Measurements from ENCODE around the gene CYB5R3.

DNA sequence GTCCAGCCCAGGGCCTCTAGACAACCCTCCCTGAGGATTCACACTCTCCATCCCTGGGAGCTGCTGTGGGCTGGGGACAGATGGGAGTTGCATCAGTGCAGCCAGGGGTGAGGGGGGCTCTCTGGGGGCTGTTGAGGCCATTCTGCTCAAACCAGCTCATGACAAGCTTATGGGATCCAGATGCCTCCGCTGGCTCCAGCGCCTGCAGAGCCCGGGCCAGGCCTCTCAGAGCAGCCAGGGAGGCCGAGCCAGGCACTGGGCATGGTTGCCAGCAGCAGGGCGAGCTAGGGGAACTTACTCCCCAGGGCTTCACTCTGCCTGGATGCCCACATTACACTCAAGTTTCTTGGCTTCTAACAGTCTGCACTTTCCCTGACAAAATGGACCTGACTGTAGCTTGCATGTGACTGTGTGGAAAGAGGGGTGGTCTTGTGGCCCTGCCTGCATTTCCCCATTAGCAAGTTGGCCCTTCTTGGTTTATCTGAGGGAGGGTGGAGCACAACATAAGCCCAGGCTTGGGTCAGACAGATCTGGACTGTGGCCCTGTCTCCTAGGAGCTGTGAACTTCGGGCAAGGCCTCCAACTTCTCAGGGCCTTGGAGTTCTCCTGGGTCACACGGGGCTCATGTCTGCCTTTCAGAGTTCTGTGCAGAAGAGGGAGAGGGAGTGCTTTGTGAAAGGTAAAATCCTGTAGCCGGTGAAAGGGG lies 34.5 kb upstream of the CYB5R3 start:
- TF ChIP-seq, protein P1, sequence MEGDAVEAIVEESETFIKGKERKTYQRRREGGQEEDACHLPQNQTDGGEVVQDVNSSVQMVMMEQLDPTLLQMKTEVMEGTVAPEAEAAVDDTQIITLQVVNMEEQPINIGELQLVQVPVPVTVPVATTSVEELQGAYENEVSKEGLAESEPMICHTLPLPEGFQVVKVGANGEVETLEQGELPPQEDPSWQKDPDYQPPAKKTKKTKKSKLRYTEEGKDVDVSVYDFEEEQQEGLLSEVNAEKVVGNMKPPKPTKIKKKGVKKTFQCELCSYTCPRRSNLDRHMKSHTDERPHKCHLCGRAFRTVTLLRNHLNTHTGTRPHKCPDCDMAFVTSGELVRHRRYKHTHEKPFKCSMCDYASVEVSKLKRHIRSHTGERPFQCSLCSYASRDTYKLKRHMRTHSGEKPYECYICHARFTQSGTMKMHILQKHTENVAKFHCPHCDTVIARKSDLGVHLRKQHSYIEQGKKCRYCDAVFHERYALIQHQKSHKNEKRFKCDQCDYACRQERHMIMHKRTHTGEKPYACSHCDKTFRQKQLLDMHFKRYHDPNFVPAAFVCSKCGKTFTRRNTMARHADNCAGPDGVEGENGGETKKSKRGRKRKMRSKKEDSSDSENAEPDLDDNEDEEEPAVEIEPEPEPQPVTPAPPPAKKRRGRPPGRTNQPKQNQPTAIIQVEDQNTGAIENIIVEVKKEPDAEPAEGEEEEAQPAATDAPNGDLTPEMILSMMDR (IDR thresholded peaks at IDR 0.05), result no peak
- no peak for TF ChIP-seq POLR2AphosphoS5 (IDR thresholded peaks at IDR 0.05)

Data from prostate gland (tissue), 2 donors.